AG09319 (cell line): ENCODE results near the gene NCAN.
"Not testable (repeated sequence)": the region's sequence is repeated elsewhere in the genome, so short reads cannot be mapped to it uniquely, and the experiment has no call there.

ENCODE experiments used
- DNase-seq: peaks from one replicate; pipeline ENCODE4 v3.0.0-alpha.2; 2010; ENCODE audit warnings: low read depth; ENCODE audit errors: extremely low read depth
- TF ChIP-seq, protein P1 (sequence below): IDR thresholded peaks from 2 replicates; pipeline ENCODE4 v1.5.1; 2011; ENCODE audit warnings: low read depth, mild to moderate bottlenecking, inconsistent platforms, low read length, moderate library complexity

The NCAN gene

DNA sequence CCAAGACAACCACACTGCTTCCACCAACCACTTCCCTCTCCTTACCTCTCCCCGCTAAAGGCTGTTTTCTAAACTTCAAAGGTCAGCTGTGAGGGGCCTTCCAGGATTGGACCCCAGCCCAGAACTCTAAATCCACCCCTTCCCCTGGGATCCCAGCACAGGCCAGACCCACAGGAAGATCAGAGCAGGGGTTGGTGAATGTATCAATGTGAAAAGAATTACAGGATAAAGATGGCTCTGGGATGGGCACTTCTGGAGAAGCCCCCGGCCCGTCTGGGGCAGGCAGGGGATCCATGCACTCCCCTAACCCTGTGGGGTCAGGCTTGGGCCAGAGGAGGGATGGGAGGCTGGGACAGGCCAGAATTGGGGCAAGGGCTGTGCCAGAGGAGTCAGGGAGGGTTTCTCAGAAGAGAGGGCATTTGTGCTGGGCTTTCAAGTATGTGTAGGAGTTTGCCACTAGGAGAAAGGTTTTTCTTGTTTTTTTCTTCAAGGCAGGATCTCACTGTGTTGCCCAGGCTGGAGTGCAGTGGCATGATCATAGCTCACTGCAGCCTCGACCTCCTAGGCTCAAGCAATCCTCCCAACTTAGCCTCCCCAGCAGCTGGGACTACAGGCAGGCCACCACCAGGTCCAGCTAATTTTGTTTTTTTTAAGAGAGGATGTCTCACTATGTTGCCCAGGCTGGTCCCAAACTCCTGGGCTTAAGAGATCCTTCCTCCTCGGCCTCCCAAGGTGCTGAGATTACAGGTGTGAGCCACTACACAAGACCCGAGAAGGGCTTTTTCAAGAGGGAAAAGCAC is 40.7 kb upstream of the NCAN start:
- TF ChIP-seq, protein P1, sequence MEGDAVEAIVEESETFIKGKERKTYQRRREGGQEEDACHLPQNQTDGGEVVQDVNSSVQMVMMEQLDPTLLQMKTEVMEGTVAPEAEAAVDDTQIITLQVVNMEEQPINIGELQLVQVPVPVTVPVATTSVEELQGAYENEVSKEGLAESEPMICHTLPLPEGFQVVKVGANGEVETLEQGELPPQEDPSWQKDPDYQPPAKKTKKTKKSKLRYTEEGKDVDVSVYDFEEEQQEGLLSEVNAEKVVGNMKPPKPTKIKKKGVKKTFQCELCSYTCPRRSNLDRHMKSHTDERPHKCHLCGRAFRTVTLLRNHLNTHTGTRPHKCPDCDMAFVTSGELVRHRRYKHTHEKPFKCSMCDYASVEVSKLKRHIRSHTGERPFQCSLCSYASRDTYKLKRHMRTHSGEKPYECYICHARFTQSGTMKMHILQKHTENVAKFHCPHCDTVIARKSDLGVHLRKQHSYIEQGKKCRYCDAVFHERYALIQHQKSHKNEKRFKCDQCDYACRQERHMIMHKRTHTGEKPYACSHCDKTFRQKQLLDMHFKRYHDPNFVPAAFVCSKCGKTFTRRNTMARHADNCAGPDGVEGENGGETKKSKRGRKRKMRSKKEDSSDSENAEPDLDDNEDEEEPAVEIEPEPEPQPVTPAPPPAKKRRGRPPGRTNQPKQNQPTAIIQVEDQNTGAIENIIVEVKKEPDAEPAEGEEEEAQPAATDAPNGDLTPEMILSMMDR: no peak

DNA sequence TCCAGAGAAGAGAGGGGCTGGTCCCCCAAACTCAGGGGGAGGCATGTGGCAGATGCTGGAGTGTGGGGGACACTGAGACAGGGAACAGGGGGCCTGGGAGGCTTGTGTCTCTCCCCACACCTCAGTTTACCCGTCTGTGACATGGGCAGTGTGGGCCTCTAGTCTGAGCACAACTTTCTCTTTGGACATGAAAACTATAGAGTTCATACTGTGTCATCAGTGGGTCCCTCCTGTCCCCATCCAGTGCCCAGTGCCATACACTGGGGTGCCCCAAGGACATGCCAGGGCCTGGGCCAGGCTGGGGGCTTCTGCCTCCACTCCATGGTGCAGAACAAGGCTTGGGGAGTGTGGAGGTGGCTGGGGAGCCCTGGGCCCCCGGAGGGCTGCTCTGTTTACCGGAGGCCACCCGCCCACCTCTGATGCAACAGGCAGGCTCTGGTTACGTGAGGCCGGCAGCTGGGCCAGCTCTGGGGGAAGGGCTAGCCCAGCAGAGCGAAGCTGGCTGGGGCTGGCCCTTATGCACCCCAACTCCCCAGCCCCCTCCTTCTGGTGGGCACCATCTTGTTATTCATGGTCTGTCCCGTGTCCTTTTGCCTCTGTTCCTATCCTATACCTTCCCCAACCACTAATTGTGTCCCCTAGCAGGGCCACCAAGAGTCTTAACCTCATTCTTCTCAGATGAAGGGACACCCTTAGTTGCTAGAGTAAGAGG is 39.8 kb upstream of the NCAN start:
- peak; percentile 25 for DNase-seq
- TF ChIP-seq, protein P1: no peak

More for the DNA sequence above, 40.7 kb upstream of the NCAN start:
- DNase-seq: no peak

DNA sequence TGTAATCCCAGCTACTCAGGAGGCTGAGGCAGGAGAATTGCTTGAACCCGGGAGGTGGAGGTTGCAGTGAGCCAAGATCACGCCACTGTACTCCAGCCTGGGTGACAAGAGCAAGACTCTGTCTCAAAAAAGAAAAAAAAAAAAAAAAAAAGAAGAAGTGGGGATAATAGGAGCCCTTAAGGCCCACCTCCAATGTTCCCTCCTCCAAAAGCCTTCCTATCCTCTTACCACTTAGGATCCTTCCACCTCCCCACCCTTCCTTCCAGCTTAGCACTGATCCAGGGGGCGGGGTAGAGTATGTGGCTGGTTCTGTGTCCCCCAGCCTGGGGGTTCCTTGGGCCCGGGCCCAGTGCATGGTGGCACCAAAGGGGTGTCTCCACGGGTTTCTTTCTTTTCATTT is 38.5 kb upstream of the NCAN start:
- DNase-seq: not testable (repeated sequence)

DNA sequence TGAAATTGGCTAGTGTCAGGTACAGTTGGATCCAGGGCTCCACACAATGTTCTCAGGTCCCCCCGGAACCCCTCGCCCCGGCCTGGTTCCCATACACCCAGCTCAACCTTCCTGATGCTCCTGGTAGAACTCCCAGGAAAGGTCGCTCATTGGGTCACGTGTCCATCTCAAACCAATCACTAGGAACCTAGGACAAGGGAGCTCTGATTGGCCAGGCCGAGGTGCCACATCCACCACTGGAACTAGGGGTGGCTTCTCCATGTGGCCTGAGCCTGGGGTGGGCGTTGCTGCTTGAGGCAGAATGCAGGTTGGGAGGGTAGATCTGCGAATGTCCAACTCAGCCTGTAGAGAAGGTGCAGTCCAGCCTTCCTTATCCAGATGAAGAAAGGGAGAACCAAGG is 34.8 kb upstream of the NCAN start:
- TF ChIP-seq, protein P1: no peak
- no peak for DNase-seq

DNA sequence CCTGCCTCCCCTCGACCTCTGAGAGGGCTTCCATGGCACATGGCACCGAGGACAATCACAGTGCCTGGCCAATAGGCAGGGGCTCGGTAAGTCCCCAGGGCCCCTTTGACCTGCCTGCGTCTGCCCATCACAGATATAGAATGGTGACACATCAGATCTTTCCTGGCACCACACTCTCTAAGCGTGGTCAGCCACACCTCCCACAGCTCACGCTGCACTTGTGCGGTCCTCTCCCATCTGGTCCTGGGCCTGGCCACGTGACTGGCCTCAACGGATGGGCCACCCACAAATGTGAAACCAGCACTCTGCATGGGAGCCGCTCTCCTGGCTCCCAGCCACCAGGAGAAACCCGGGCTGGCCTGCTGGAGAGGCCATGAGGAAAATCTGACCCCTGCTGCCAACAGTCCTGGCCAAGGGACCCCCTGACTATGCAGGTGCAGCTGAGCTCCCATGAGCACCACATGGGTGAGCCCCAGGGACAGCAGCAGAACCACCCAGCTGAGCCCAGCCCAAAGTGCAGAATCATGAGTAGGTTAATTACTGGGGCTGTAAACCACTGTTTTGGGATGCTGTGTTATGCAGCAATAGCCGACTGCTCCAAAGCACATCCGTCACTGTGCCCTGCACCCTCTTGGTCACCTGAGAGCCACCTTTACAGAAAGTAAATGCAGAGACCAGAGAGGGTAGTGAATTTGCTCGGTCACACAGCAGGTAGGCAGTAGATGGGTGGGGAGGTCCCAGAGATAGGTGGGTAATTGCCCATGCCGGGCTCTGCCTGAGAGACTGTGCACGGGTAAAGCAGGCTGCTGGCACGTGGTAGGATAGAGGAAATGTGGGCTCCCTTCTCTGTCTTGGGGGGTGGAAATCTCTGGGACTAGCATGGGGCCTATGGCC is 32.0 kb upstream of the NCAN start:
- TF ChIP-seq, protein P1: no peak
- DNase-seq: no peak

DNA sequence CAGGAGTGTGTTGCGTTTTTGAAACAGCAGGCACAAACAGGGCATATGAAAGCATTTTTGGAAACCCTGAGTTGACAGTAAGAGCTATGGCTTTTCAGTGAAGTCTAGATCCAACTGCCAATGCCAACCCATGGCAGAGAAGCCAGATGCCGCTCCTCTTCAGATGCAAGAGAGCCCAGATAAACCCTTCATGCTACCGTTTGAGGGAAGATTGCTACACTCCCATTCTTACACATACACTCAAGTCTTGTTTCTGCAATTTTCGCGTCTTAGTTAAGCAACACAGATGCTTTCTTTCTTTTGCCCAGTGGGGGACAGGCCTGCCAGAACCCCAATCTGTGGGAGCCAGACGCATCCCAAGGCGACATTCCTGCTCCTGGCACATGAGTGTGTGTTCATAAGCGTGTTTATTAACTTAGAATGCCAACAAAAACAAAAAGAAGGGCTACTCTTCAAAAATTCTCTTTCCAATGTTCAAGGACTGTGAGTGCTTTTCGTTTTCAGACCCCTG is 30.2 kb upstream of the NCAN start:
- DNase-seq: no peak
- TF ChIP-seq, protein P1: no peak
